Middle frontal gyrus (tissue), 1 donor: ENCODE results near the gene C4orf33.
"Not testable (repeated sequence)": the region's sequence is repeated elsewhere in the genome, so short reads cannot be mapped to it uniquely, and the experiment has no call there.

Experiments
- DNase-seq: peaks from one replicate; pipeline ENCODE4 v3.0.0-alpha.2; 2015; ENCODE audit warnings: low spot score; ENCODE audit errors: extremely low spot score

The C4orf33 gene

GRCh38 chr4:129126614-129127013, 30.7 kb downstream of the C4orf33 start:
- DNase-seq: not testable (repeated sequence)

GRCh38 chr4:129129143-129129542, 33.2 kb downstream of the C4orf33 start:
- DNase-seq: no peak

- DNase-seq: no peak
Measured at GRCh38 chr4:129131343-129131742, 35.4 kb downstream of the C4orf33 start.

- DNase-seq: no peak
Measured at GRCh38 chr4:129136433-129136832, 40.5 kb downstream of the C4orf33 start.

GRCh38 chr4:129138810-129139496, 43.0 kb downstream of the C4orf33 start:
- no peak for DNase-seq

GRCh38 chr4:129140521-129140920, 44.6 kb downstream of the C4orf33 start:
- no peak for DNase-seq

GRCh38 chr4:129143359-129143758, 47.4 kb downstream of the C4orf33 start:
- no peak for DNase-seq

GRCh38 chr4:129144755-129145206, 48.8 kb downstream of the C4orf33 start:
- DNase-seq: no peak

GRCh38 chr4:129145222-129145730, 49.3 kb downstream of the C4orf33 start:
- no peak for DNase-seq

- no peak for DNase-seq
Measured at GRCh38 chr4:129146639-129147038, 50.7 kb downstream of the C4orf33 start.

GRCh38 chr4:129148892-129149291, 52.9 kb downstream of the C4orf33 start:
- no peak for DNase-seq

GRCh38 chr4:129149906-129150305, 54.0 kb downstream of the C4orf33 start:
- DNase-seq: no peak

GRCh38 chr4:129152350-129152749, 56.4 kb downstream of the C4orf33 start:
- DNase-seq: no peak

- DNase-seq: no peak
Measured at GRCh38 chr4:129153700-129154099, 57.7 kb downstream of the C4orf33 start.

GRCh38 chr4:129162450-129162849, 66.5 kb downstream of the C4orf33 start:
- no peak for DNase-seq

- DNase-seq: no peak
Measured at GRCh38 chr4:129163427-129163826, 67.5 kb downstream of the C4orf33 start.

GRCh38 chr4:129164243-129164642, 68.3 kb downstream of the C4orf33 start:
- DNase-seq: no peak
